HepG2 (cell line): Measurements from ENCODE around the gene P2RY6. TPM values are rescaled to one million over a fixed set of nuclear protein-coding genes. Genes with fewer than 3 reads are reported as not detected.

Experiments
- ATAC-seq: fragments of 200-7000 bp; cut with Tn5 transposase; 3 replicates; pipeline ENCODE4 v1.9.1; 2020; ENCODE audit warnings: mild to moderate bottlenecking, moderate library complexity
- BruUV-seq: library from RNA; stranded (reverse); fragments of 400-500 nt; replicated peaks from 2 replicates; lab custom pipeline; 2021; lab: Mats Ljungman, UMichigan
- CTCF ChIA-PET: fragments of 300-600 bp; formaldehyde crosslinking; extraction: SDS; loops from one replicate; lab custom pipeline; 2021; ENCODE audit warnings: low total read pairs, inconsistent platforms, low intra/inter-chr PET ratio; lab: Yijun Ruan, JAX
- POLR2A ChIA-PET: fragments of 350-600 bp; sonication (Branson Sonifier 250); formaldehyde crosslinking; loops from one replicate; lab custom pipeline; 2020; ENCODE audit warnings: antibody characterized with exemption, inconsistent platforms; lab: Yijun Ruan, JAX
- DNase-seq: peaks from one replicate; pipeline ENCODE4 v3.0.0-alpha.2; 2015; ENCODE audit warnings: low spot score
- FAIRE-seq: peaks from 3 replicates; lab custom pipeline; 2011; peaks lifted over from hg19 to GRCh38; lab: Jason Lieb, UNC
- H2AFZ ChIP-seq: one replicate; pipeline ENCODE4 v1.6.1; 2011; ENCODE audit warnings: low read length, inconsistent platforms
- H3K27ac ChIP-seq: fragments of 300-600 bp; 3 replicates; pipeline ENCODE4 v1.8.0; 2011; ENCODE audit warnings: mixed run types, mild to moderate bottlenecking, mixed read lengths, low read length, inconsistent platforms; ENCODE audit not compliant: insufficient read depth; ENCODE audit errors: extremely low read length
- H3K27me3 ChIP-seq, 2 experiments: fragments of 200-600 bp in 1 of 2; 2 replicates in 1 of 2; 3 replicates in 1 of 2; pipeline versions ENCODE4 v1.6.0 to v1.8.0; 2011; ENCODE audit warnings: low read length in 2 of 2, mild to moderate bottlenecking in 2 of 2, moderate library complexity in 2 of 2, inconsistent platforms in 1 of 2; ENCODE audit not compliant: insufficient read depth in 2 of 2, control insufficient read depth in 1 of 2
- H3K36me3 ChIP-seq, 2 experiments: fragments of 200-600 bp in 1 of 2; replicated peaks in 1 of 2; 2 replicates in 1 of 2; 3 replicates in 1 of 2; pipeline versions ENCODE4 v1.5.1 to v1.8.0; 2011; ENCODE audit warnings: low read length in 2 of 2, inconsistent platforms in 1 of 2; ENCODE audit not compliant: insufficient read depth in 2 of 2, control insufficient read depth in 1 of 2
- H3K4me1 ChIP-seq: 2 replicates; pipeline ENCODE4 v1.5.1; 2012; ENCODE audit warnings: low read length, inconsistent platforms; ENCODE audit not compliant: insufficient read depth
- H3K4me2 ChIP-seq: 2 replicates; pipeline ENCODE4 v1.6.0; 2011; ENCODE audit warnings: low read depth, low read length, inconsistent platforms
- H3K4me3 ChIP-seq, 3 experiments: fragments of 200-600 bp in 1 of 3; sonication (generic), shearing (Covaris generic) in 1 of 3; replicated peaks in 1 of 3; 2 replicates each; pipeline ENCODE4 v1.5.1; 2011 to 2016; ENCODE audit warnings: low read length in 3 of 3, inconsistent platforms in 2 of 3, low read depth in 2 of 3, mild to moderate bottlenecking in 2 of 3, control low read depth in 1 of 3, mixed read lengths in 1 of 3; ENCODE audit not compliant: insufficient read depth in 1 of 3
- H3K79me2 ChIP-seq: one replicate; pipeline ENCODE4 v1.6.1; 2011; ENCODE audit warnings: low read length, inconsistent platforms; ENCODE audit not compliant: insufficient read depth
- H3K9ac ChIP-seq: 2 replicates; pipeline ENCODE4 v1.6.0; 2011; ENCODE audit warnings: mild to moderate bottlenecking, low read depth, low read length, inconsistent platforms; ENCODE audit not compliant: insufficient read depth
- H3K9me3 ChIP-seq: 2 replicates; pipeline ENCODE4 v1.5.1; 2012; ENCODE audit warnings: mild to moderate bottlenecking, low read length
- H4K20me1 ChIP-seq: 2 replicates; pipeline ENCODE4 v1.6.0; 2011; ENCODE audit warnings: inconsistent platforms, mild to moderate bottlenecking, low read length, moderate library complexity; ENCODE audit not compliant: insufficient read depth
- CEBPB ChIP-seq: IDR thresholded peaks from 2 replicates; pipeline ENCODE4 v1.6.1; 2011; ENCODE audit warnings: low read depth, low read length, improper control_type of control experiment, borderline replicate concordance
- CREM ChIP-seq, 2 experiments: sonication (generic) in 1 of 2; formaldehyde crosslinking in 1 of 2; IDR thresholded peaks; 2 replicates each; pipeline versions ENCODE4 v1.4.0 to v1.6.1; 2016 to 2020; ENCODE audit warnings: antibody characterized with exemption in 1 of 2, mild to moderate bottlenecking in 1 of 2, missing genetic modification reagents in 1 of 2
- CSRNP1 ChIP-seq: sonication (generic); formaldehyde crosslinking; IDR thresholded peaks from 2 replicates; pipeline ENCODE4 v1.8.1; 2023; ENCODE audit warnings: mild to moderate bottlenecking, missing genetic modification reagents
- HES4 ChIP-seq: sonication (generic); formaldehyde crosslinking; IDR thresholded peaks from 2 replicates; pipeline ENCODE4 v1.9.0; 2021; ENCODE audit warnings: mild to moderate bottlenecking, missing genetic modification reagents, borderline replicate concordance
- HIC2 ChIP-seq: sonication (generic); formaldehyde crosslinking; IDR thresholded peaks from 2 replicates; pipeline ENCODE4 v1.9.0; 2022; ENCODE audit warnings: low read depth, missing genetic modification reagents
- NBN ChIP-seq: fragments of 450-650 bp; conservative IDR thresholded peaks from 2 replicates; pipeline ENCODE4 v1.6.1; 2017
- NFYB ChIP-seq: sonication (generic); formaldehyde crosslinking; IDR thresholded peaks from 2 replicates; pipeline ENCODE4 v1.4.0; 2020; ENCODE audit warnings: missing genetic modification reagents
- NPAS2 ChIP-seq: sonication (generic); formaldehyde crosslinking; IDR thresholded peaks from 2 replicates; pipeline ENCODE4 v1.8.0; 2022; ENCODE audit warnings: mild to moderate bottlenecking, missing genetic modification reagents, borderline replicate concordance
- NR2F1 ChIP-seq, 2 experiments: fragments of 450-650 bp in 1 of 2; formaldehyde crosslinking in 1 of 2; IDR thresholded peaks; 2 replicates each; pipeline versions ENCODE4 v1.5.0 to v1.6.1; 2016 to 2020; ENCODE audit warnings: mild to moderate bottlenecking in 1 of 2, missing compliant biosample characterization in 1 of 2, missing genetic modification reagents in 1 of 2, moderate library complexity in 1 of 2
- PHF5A ChIP-seq: IDR thresholded peaks from one replicate; pipeline ENCODE4 v1.6.1; 2018; ENCODE audit warnings: low read depth, missing genetic modification reagents; ENCODE audit not compliant: unreplicated experiment
- ZBTB26 ChIP-seq: IDR thresholded peaks from 2 replicates; pipeline ENCODE4 v1.6.1; 2016; ENCODE audit warnings: missing compliant biosample characterization, missing genetic modification reagents, borderline replicate concordance
- ZMYM4 ChIP-seq: sonication (generic); formaldehyde crosslinking; IDR thresholded peaks from 2 replicates; pipeline ENCODE4 v1.8.1; 2023; ENCODE audit warnings: mild to moderate bottlenecking, missing genetic modification reagents
- ZNF512 ChIP-seq: sonication (generic); formaldehyde crosslinking; IDR thresholded peaks from 2 replicates; pipeline ENCODE4 v1.4.0; 2020; ENCODE audit warnings: mild to moderate bottlenecking, missing genetic modification reagents
- ZNF780A ChIP-seq: sonication (generic); formaldehyde crosslinking; IDR thresholded peaks from 2 replicates; pipeline ENCODE4 v1.8.0; 2022; ENCODE audit warnings: mild to moderate bottlenecking, missing genetic modification reagents, moderate library complexity
- ZNF782 ChIP-seq: sonication (generic); formaldehyde crosslinking; IDR thresholded peaks from 2 replicates; pipeline ENCODE4 v1.4.0; 2020; ENCODE audit warnings: missing genetic modification reagents, mild to moderate bottlenecking, borderline replicate concordance
- WGBS: methylation state at CpG from one replicate; pipeline ENCODE4 v1.1.6; 2017; ENCODE audit warnings: low lambda C conversion rate; 5-methylcytosine and 5-hydroxymethylcytosine counted together
- in situ Hi-C: cut with HindIII; loops from 2 replicates; pipeline ENCODE4 v1.10.0; 2017; ENCODE audit warnings: low pct_unique_long_range_greater_than_20kb; ENCODE audit not compliant: extremely low pct_ligation_motif_present
- intact Hi-C: fragments of 100-400 bp; cut with micrococcal nuclease; formaldehyde crosslinking; loops from one replicate; pipeline ENCODE4 v1.10.0; 2022; ENCODE audit not compliant: unreplicated experiment
- polyA plus RNA-seq, 8 experiments: library from polyadenylated mRNA; depleted of rRNA in 3 of 8; stranded (reverse) in 7 of 8; unstranded in 1 of 8; fragments of >200 nt; fragmentation: Illumina TruSeq in 4 of 8; extraction: Trizol in 4 of 8; gene quantifications; 2 replicates each; pipeline versions ENCODE4 v1.2.1 to v1.2.3, GENCODE V29; 2011 to 2016; ENCODE audit warnings: low read depth in 4 of 8, missing spikeins in 1 of 8, mixed read lengths in 1 of 8; ENCODE audit not compliant: insufficient read depth in 1 of 8
- total RNA-seq, 5 experiments: library from RNA; depleted of rRNA; stranded (reverse); fragments of >200 nt; fragmentation: Illumina TruSeq; extraction: Trizol; gene quantifications; 2 replicates each; pipeline ENCODE4 v1.2.3, GENCODE V29; 2016; ENCODE audit warnings: low read depth in 1 of 5

Gene P2RY6
- total and polyA plus RNA-seq, 2 of the 13 experiments (the other 11 are each of a cell fraction or from before 2014, with no cell fraction given): 0.09 to 0.29 TPM

- TF ChIP-seq ZNF782 (CRISPR knock-in tag) (no peak), NR2F1 (CRISPR knock-in tag; IDR thresholded peaks at IDR 0.05) (no peak), PHF5A (CRISPR knock-in tag) (no peak)
These were observed 3.2 kb downstream of the P2RY6 start (continued) for GRCh38 chr11:73275381-73275750.

GRCh38 chr11:73277467-73277866, 5.3 kb downstream of the P2RY6 start:
- Histone ChIP-seq H3K27me3 (peaks cover 0 to 2% of the 10 kb centered on the region in 2 experiments; a peak in 2 of 5 replicates), H3K4me3 (no peak overlapping the region), H3K9me3 (no peaks in the 10 kb centered on the region), H4K20me1 (no peaks in the 10 kb centered on the region), H3K36me3 (no peaks in the 10 kb centered on the region), H3K79me2 (no peaks in the 10 kb centered on the region), H3K27ac (no peak overlapping the region), H3K4me2 (no peak overlapping the region), H3K4me1 (peaks cover 18% of the 10 kb centered on the region), H2AFZ (no peak overlapping the region), H3K9ac (no peak overlapping the region)
- ATAC-seq: no peak
- ChIA-PET CTCF (no interaction called here), POLR2A (no interaction called here)
- no peak for FAIRE-seq
- DNase-seq: no peak
- intact Hi-C loops (no loop called here), in situ Hi-C loops (no loop called here)
- no TSS peak for BruUV-seq
- WGBS: 79% methylated on average over 2 of the region's 3 CpGs
- no peak for TF ChIP-seq HES4 (CRISPR knock-in tag)
- no peak for TF ChIP-seq ZNF512 (CRISPR knock-in tag)
- TF ChIP-seq NFYB: no peak
- no peak for TF ChIP-seq ZMYM4 (CRISPR knock-in tag)
- TF ChIP-seq NBN: no peak
- TF ChIP-seq CSRNP1 (CRISPR knock-in tag): no peak
- TF ChIP-seq HIC2 (CRISPR knock-in tag): no peak
- TF ChIP-seq CREM (IDR thresholded peaks at IDR 0.05): no peak
- TF ChIP-seq CREM (CRISPR knock-in tag; IDR thresholded peaks at IDR 0.05): no peak
- TF ChIP-seq ZNF780A (CRISPR knock-in tag): no peak
- no peak for TF ChIP-seq CEBPB
- no peak for TF ChIP-seq ZBTB26 (CRISPR knock-in tag)
- TF ChIP-seq NPAS2: no peak
- no peak for TF ChIP-seq PHF5A (CRISPR knock-in tag)
